ENCODE measurements around the gene TGFB2.

TGFB2 gene

GRCh38 chr1:218363141-218363540 lies 18.0 kb downstream of the TGFB2 start:
- no peak for DNase-seq

- no peak for DNase-seq
These were observed 19.0 kb downstream of the TGFB2 start for GRCh38 chr1:218364028-218364710.

GRCh38 chr1:218365226-218365999 lies 20.3 kb downstream of the TGFB2 start:
- DNase-seq, result no peak

- no peak for DNase-seq
These were observed 21.4 kb downstream of the TGFB2 start for GRCh38 chr1:218366322-218367052.

GRCh38 chr1:218367118-218367517 lies 22.0 kb downstream of the TGFB2 start:
- no peak for DNase-seq

GRCh38 chr1:218368686-218369085 lies 23.6 kb downstream of the TGFB2 start:
- DNase-seq, result no peak

GRCh38 chr1:218369688-218370511 lies 24.8 kb downstream of the TGFB2 start:
- no peak for DNase-seq

- peak; percentile 40 for DNase-seq
These were observed 27.0 kb downstream of the TGFB2 start for GRCh38 chr1:218371927-218372672.

- no peak for DNase-seq
These were observed 29.5 kb downstream of the TGFB2 start for GRCh38 chr1:218374401-218375353.

- no peak for DNase-seq
These were observed 31.6 kb downstream of the TGFB2 start for GRCh38 chr1:218376722-218377121.

- DNase-seq, result no peak
These were observed 32.1 kb downstream of the TGFB2 start for GRCh38 chr1:218377143-218377660.

GRCh38 chr1:218380125-218380977 lies 35.2 kb downstream of the TGFB2 start:
- DNase-seq, result no peak

GRCh38 chr1:218382261-218382660 lies 37.1 kb downstream of the TGFB2 start:
- no peak for DNase-seq

GRCh38 chr1:218383051-218383450 lies 37.9 kb downstream of the TGFB2 start:
- DNase-seq, result no peak

GRCh38 chr1:218383681-218384080 lies 38.5 kb downstream of the TGFB2 start:
- no peak for DNase-seq

- DNase-seq, result no peak
These were observed 39.5 kb downstream of the TGFB2 start for GRCh38 chr1:218384581-218384993.

- no peak for DNase-seq
These were observed 43.5 kb downstream of the TGFB2 start for GRCh38 chr1:218388591-218388990.

- no peak for DNase-seq
These were observed 45.5 kb downstream of the TGFB2 start for GRCh38 chr1:218390618-218391017.

GRCh38 chr1:218392780-218393179 lies 47.6 kb downstream of the TGFB2 start:
- no peak for DNase-seq

- no peak for DNase-seq
These were observed 49.3 kb downstream of the TGFB2 start for GRCh38 chr1:218394416-218394815.
